HepG2 (cell line): ENCODE measurements around the gene NARS2.

Experiments used
- ARHGAP35 ChIP-seq: sonication (generic); formaldehyde crosslinking; IDR thresholded peaks from 2 replicates; pipeline ENCODE4 v1.9.0; 2022; ENCODE audit warnings: mild to moderate bottlenecking, inconsistent platforms, moderate library complexity, missing genetic modification reagents, borderline replicate concordance
- ATF4 ChIP-seq, 2 experiments: fragments of 450-650 bp in 1 of 2; sonication (generic) in 1 of 2; formaldehyde crosslinking; IDR thresholded peaks; 2 replicates each; pipeline versions ENCODE4 v1.5.0 to v1.8.0; 2020 to 2022; ENCODE audit warnings: mild to moderate bottlenecking in 1 of 2, missing genetic modification reagents in 1 of 2
- ESRRA ChIP-seq: sonication (generic); formaldehyde crosslinking; IDR thresholded peaks from 2 replicates; pipeline ENCODE4 v1.5.1; 2020; ENCODE audit warnings: mild to moderate bottlenecking, low read depth, missing genetic modification reagents
- KAT7 ChIP-seq: IDR thresholded peaks from 2 replicates; pipeline ENCODE4 v1.6.1; 2018; ENCODE audit warnings: borderline replicate concordance, missing compliant biosample characterization
- MAX ChIP-seq: IDR thresholded peaks from 2 replicates; pipeline ENCODE4 v1.6.1; 2012; ENCODE audit warnings: inconsistent platforms
- NPAS2 ChIP-seq: sonication (generic); formaldehyde crosslinking; IDR thresholded peaks from 2 replicates; pipeline ENCODE4 v1.8.0; 2022; ENCODE audit warnings: mild to moderate bottlenecking, missing genetic modification reagents, borderline replicate concordance
- NR2C2 ChIP-seq: sonication (generic); formaldehyde crosslinking; IDR thresholded peaks from 2 replicates; pipeline ENCODE4 v1.4.0; 2020; ENCODE audit warnings: missing genetic modification reagents, mild to moderate bottlenecking, moderate library complexity, borderline replicate concordance
- PHF20 ChIP-seq: sonication (generic); formaldehyde crosslinking; IDR thresholded peaks from 2 replicates; pipeline ENCODE4 v1.5.0; 2020; ENCODE audit warnings: mild to moderate bottlenecking, missing genetic modification reagents
- PREB ChIP-seq: sonication (generic); formaldehyde crosslinking; IDR thresholded peaks from 2 replicates; pipeline ENCODE4 v1.4.0; 2020; ENCODE audit warnings: missing genetic modification reagents
- SP2 ChIP-seq: sonication (generic); formaldehyde crosslinking; IDR thresholded peaks from 2 replicates; pipeline ENCODE4 v1.5.1; 2020; ENCODE audit warnings: mild to moderate bottlenecking, missing genetic modification reagents
- SRSF9 ChIP-seq: fragments of 200-400 bp; formaldehyde crosslinking; IDR thresholded peaks from 2 replicates; pipeline ENCODE4 v1.6.1; 2018; ENCODE audit warnings: borderline replicate concordance, mild to moderate bottlenecking, low read depth, low read length; ENCODE audit not compliant: insufficient read depth, poor library complexity, severe bottlenecking
- STAG1 ChIP-seq: sonication (generic); formaldehyde crosslinking; IDR thresholded peaks from 2 replicates; pipeline ENCODE4 v1.4.0; 2020; ENCODE audit warnings: missing genetic modification reagents
- ZBTB33 ChIP-seq: sonication (generic); formaldehyde crosslinking; IDR thresholded peaks from 2 replicates; pipeline ENCODE4 v1.4.0; 2020; ENCODE audit warnings: missing genetic modification reagents

- TF ChIP-seq MAX (no peak), PREB (CRISPR knock-in tag) (no peak), NPAS2 (CRISPR knock-in tag) (no peak), NR2C2 (CRISPR knock-in tag) (no peak), SP2 (CRISPR knock-in tag) (no peak), PHF20 (CRISPR knock-in tag) (no peak), KAT7 (CRISPR knock-in tag) (no peak), ZBTB33 (CRISPR knock-in tag) (no peak), ATF4 (CRISPR knock-in tag; IDR thresholded peaks at IDR 0.05) (no peak), SRSF9 (no peak), ESRRA (CRISPR knock-in tag) (no peak), STAG1 (CRISPR knock-in tag) (no peak), ARHGAP35 (CRISPR knock-in tag) (no peak)
Measured at GRCh38 chr11:78402847-78403246, 171.8 kb downstream of the NARS2 start.
